SH-SY5Y (cell line): ENCODE data around the gene HOXA9.

Source experiments
- GATA2 ChIP-seq: IDR thresholded peaks from 2 replicates; pipeline ENCODE4 v1.6.1; 2011; ENCODE audit warnings: mild to moderate bottlenecking, low read depth, low read length
- GATA3 ChIP-seq: IDR thresholded peaks from 2 replicates; pipeline ENCODE4 v1.6.1; 2011; ENCODE audit warnings: low read depth, mild to moderate bottlenecking, low read length, moderate library complexity

GRCh38 chr7:27204851-27205322 is 39.5 kb upstream of the HOXA9 start:
- no peak for TF ChIP-seq GATA3
- no peak for TF ChIP-seq GATA2
